ENCODE data around the gene FBXO3.

FBXO3 gene

GRCh38 chr11:33700502-33701271 is 73.6 kb downstream of the FBXO3 start, which contains the start of gene C11orf91:
TSS of gene C11orf91 (minus strand) at chr11:33700826. CDS start at chr11:33700740, 86 bp downstream.
- peak; percentile 92 to 95 for DNase-seq

GRCh38 chr11:33700063-33700501 is 74.2 kb downstream of the FBXO3 start:
- no peak for DNase-seq

GRCh38 chr11:33699515-33700062 is 74.7 kb downstream of the FBXO3 start:
- DNase-seq = no peak

- no peak for DNase-seq
Observed at GRCh38 chr11:33698921-33699320, 75.4 kb downstream of the FBXO3 start.

DNA sequence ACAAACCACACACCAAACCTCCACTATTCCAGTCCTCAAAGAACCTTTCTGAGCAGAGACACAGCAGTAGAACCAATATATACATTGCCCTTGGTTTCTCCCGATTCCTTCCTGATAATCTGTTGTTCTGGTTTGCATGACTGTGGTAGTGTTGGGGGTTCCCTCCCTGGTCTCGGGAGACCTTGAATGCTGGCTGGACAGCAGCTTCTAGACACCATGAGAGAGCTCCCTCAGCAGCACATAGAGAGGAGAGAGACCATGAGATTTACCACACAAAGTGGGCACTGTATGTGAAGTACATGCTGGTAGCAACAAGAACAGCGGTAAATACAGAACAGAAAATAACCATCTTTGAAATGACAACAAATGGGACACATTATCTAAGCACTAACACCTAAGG is 76.3 kb downstream of the FBXO3 start:
- no peak for DNase-seq

- DNase-seq = no peak
Observed at GRCh38 chr11:33696931-33697638, 77.2 kb downstream of the FBXO3 start.

DNA sequence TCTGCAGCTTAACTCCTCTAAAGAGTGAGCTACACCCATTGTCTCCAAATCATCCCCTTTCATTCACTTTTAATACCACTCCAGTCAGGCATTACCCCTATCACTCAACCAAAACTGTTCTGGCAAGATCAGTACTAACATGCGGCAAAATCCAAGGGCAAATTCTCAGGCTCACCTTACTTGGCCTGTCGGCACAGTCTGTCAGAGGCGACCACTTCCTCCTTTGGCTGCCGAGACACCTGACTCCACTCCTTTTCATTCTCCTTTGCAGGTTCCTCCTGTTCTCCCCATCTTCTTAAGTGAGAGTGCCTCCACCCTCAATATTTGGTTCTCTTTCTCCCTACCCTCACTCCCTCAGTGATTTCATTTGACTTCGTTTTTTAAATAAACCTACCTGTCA is 77.9 kb downstream of the FBXO3 start:
- DNase-seq = no peak

GRCh38 chr11:33695051-33695566 is 79.2 kb downstream of the FBXO3 start:
- DNase-seq = no peak

- DNase-seq = no peak
Observed at GRCh38 chr11:33694346-33695050, 79.8 kb downstream of the FBXO3 start.

DNA sequence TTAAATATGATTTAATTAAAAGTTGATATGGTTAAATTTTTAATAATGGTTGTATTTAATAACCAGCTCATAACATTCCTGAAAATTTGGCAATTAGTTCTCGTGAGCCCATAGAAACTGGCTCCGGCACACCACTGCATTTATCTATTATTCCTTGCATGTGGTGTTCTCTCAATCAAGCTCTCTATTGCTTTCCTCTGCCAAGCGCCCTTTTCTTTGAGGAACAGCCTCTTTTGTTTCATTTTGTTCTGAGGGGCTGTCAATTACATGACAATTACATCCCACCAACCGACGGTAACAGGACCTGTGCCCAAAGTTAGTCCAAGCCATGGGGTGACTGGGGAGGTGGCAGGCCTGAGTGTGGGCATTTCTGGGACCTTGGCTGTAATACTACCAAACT is 81.8 kb downstream of the FBXO3 start:
- no peak for DNase-seq

DNA sequence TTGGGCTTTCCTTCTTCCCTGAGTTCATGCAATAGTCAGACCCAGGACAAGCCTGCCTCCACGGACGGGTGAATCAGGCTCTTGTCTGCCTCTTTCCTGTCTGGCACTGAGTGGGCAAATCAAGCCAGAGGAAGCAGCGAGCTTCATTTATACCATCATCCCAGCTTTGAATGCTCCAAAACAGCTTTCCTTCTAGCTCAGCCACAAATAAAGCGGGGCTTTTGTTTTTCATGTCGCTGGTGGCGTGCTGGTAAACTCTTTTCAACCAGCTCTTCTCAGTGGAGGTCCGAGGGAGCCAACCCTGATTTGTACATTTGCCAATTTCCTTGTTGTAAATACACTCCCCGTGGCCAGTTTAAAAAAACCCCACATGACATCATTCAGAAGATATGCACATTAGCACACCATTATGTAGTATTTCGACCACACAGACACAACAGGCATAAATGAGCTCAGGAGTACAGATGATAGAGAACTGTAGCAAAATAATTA is 82.3 kb downstream of the FBXO3 start:
- DNase-seq = no peak

DNA sequence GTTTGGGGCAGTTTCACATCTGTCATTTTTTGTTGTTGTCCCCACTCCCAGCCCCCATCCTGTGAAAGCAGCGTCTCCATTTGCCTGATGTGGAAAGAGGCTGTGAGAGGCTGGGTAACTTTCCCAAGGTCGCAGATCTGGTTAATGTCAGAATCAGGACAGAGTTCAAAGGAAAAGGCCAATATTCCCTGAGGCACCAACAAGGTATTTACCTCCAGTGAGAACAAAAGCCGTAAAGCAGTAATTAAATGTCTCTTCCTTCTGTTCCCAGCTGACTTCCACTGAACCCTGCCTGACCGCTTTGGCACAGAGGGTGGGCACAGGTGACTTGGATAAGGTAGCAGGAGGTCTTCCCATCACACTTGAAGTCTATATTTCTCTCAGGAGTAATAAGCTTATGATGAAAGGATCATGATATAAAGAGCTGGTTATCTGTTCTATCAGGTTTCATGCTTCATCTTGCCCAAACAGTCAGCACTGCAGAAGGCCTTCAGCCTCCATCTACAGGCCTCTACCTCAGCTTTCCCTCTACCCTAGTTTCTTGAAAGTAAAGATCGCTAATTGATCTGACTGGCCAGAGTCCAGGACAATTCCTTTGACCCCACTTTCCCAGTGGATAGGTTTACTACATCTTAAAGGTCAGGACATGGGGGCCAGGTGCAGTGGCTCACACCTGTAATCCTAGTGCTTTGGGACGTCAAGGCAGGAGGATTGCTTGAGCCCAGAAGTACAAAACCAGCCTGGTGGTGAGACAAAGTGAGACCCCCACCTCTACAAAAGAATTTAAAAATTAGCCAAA is 83.1 kb downstream of the FBXO3 start:
- no peak for DNase-seq

Data from activated T-cell treated with anti-CD3 and anti-CD28 coated beads, Interleukin-2, amount 50 U/mL, for 48 hours (primary cell).